ENCODE measurements around the gene CAMTA1.
A peak's percentile ranks its signal among the peaks of the same experiment; 100 is the strongest.
"Not testable (repeated sequence)": the region's sequence is repeated elsewhere in the genome, so short reads cannot be mapped to it uniquely, and the experiment has no call there.

The CAMTA1 gene

GRCh38 chr1:7404046-7404742, 618.9 kb downstream of the CAMTA1 start:
- no peak for DNase-seq (ENCODE audit: low read depth)
- no peak overlapping the region for H3K4me3 ChIP-seq (ENCODE audit: low read depth, low read length)

DNA sequence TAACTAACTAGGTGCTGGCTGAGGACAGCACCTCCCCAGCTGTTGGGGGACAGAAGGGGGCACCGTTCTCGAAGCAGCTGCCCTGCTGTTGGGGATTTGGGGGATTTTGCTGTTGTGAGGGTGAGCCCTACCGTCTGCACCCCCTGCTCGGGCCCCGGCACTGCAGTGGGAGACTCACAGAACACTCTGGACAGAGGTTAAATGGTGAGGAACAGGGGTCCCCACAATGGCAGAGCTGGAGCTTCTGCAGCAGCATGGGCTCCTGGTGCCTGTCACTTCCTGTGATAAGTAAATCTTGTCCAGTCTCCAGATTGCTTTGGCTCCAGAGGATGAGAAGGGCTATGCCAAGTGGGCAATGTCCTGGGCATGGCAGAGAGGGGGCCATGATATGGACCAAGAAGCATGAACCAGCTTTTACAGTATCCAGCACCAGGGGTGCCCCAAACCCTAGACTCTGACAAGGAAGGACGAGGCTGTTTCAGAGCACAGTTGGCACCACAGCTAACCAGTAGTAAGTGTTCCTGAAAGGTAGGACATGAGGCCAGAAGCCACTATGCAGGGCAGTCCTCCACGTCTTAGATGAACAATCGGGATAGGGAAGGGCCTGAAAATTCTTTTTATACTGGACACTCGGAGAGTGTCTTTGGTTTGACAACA, 620.7 kb downstream of the CAMTA1 start:
- no peak overlapping the region for H3K4me3 ChIP-seq (ENCODE audit: low read depth, low read length)
- no peak for DNase-seq (ENCODE audit: low read depth)

DNA sequence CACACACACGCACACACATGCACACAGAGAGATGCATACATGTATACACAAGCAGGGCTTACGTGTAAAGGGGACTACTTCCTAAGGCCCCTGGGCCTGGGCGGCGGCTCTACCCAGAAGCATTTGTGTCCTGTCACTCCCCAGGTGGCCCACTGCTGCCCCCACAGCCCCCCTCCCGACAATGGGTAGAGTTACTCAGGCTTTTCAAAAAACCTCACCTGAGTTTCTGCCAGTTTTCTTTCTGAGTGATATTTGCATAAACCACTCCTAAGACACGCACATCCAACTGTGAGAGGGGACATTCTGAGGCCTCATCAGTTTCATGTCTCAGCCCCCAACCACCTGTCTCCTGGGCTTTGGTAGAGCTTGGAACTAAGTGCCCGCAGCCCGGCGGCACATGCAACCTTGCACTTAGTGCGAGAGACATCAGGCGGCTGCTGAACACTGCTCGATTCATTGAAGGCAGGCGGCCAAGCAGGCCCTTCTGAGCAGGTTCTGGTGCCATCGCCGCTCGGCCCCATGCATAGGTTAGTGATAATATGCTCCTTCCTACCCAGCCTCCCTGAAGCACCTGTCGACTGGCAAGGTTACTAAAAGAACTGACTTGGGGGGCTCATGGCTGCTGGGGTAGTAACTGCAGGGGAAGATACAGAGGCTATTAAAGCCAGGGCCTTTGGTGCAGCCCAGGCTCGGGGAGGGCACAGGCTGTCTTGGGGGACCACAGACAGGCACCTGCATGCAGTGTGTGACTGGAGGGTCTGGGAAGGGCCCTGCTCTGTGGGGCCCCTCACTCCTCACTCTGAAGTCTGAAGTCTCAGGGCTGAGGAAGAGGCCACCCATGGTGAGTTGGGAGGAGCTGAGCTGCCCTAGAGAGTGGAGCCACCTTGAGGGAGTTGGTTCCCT, 621.6 kb downstream of the CAMTA1 start:
- no peak overlapping the region for H3K4me3 ChIP-seq (ENCODE audit: low read depth, low read length)
- no peak for DNase-seq (ENCODE audit: low read depth)

DNA sequence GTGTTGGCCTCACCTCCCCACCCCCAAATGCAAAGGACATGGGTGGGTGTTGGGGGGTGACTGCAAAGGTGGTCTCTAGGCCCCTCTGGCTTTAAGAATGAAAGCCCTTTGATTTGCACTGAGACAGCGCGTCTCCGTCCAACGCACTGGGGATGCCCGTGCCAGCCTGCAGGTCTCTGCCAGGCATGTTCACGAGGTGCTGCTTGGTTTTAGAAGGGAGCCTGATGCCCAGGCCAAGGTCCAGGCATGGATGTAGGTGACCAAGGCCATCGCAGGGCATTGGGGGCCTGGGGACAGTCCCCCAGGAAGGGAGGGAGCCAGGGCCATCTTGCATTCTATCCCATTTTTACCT, 622.3 kb downstream of the CAMTA1 start:
- no peak for DNase-seq (ENCODE audit: low read depth)

DNA sequence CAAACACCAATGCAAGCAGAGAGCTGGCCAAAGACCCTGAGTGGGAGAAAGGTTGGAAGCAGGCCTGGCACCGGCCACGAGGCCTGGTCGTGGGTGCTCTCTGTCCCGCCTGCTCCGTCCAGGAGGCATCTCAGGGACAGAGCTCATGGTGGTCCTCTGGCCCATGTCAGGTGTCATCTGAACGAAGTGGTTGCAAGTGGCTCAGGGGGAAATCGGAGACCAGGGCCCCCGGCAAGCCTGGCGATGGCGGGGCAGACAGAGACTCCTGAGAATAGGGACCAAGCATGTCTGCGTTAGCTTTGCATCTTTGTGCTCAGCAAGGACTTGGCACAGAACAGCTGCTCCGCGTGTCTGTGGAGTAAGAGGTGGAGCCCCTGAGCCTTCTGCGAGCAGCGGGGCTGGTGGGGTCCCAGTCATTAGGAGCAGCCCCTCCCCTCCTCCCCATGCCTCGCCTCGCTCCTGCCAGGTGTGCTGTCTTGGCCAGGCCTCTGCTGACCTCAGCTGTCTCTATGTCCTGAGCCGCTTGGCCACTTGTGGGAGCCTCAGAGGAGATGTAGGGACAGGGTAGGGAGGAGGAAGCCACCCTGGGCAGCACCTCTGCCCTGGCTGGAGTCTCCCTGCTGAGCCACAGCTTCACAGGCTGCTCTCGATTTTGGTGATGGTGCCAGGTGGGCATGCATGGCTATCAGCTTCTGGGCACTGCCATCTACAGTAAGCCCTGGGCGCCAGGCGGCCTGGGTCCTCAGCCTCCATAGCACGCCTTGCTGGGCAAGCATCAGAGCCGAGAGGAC, 622.9 kb downstream of the CAMTA1 start:
- no peak overlapping the region for H3K4me3 ChIP-seq (ENCODE audit: low read depth, low read length)
- no peak for DNase-seq (ENCODE audit: low read depth)

More for the DNA sequence above, 622.3 kb downstream of the CAMTA1 start:
- H3K4me3 ChIP-seq (ENCODE audit: low read depth, low read length) = no peak overlapping the region

DNA sequence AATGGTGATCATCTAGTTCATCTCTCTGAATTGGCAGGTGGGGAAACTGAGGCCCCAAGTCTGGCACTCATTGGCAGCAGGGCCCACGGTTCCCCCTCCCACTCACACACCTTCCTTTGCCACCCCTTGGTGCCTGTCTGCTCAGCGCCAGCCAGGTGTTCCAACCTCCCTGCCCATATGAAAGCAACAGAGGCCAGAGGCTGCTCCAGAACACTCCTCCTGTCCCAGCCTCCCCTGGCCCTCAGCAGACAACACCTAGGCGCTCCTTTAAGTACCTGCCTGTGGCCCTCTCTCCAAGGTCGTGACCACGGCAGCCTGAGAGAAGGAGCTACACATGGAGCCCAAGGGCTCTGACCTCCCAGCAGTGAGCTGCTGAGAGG, 623.5 kb downstream of the CAMTA1 start:
- H3K4me3 ChIP-seq (ENCODE audit: low read depth, low read length) = no peak overlapping the region
- DNase-seq (ENCODE audit: low read depth) = no peak

- H3K4me3 ChIP-seq (ENCODE audit: low read depth, low read length) = no peak overlapping the region
- DNase-seq (ENCODE audit: low read depth) = no peak
Observed at GRCh38 chr1:7409278-7409677, 624.0 kb downstream of the CAMTA1 start.

DNA sequence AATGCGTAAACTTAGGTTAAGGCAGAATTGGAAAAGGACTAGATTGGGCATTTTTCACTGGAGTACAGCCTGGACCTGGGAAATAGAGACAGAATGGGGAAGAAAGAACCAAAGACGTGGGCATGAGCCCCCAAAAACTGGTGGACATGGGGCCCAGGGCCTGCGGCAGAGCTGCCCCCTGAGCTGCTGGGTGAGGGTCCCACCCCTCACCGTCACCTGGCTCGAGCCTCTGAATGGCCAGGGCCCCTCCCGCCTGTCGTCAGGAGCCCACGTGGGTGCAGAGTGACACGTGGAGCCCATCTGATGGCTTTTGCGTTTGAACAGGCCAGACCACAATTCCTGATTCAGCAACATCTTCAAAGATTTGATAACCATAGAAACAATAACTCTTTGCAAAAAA, 624.9 kb downstream of the CAMTA1 start:
- no peak for DNase-seq (ENCODE audit: low read depth)
- H3K4me3 ChIP-seq (ENCODE audit: low read depth, low read length) = no peak overlapping the region

DNA sequence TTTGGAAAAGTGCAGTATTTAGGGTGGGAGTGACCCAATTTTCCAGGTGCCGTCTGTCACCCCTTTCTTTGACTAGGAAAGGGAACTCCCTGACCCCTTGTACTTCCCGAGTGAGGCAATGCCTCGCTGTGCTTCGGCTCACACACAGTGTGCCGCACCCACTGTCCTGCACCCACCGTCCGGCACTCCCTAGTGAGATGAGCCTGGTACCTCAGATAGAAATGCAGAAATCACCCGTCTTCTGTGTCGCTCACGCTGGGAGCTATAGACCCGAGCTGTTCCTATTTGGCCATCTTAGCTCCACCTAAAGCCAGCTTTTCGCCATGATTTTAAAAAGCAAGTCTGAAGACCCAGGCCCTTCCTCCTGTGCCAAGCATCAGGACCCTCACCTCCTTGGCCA, 632.4 kb downstream of the CAMTA1 start:
- not testable (repeated sequence) for DNase-seq (ENCODE audit: low read depth); H3K4me3 ChIP-seq (ENCODE audit: low read depth, low read length)

DNA sequence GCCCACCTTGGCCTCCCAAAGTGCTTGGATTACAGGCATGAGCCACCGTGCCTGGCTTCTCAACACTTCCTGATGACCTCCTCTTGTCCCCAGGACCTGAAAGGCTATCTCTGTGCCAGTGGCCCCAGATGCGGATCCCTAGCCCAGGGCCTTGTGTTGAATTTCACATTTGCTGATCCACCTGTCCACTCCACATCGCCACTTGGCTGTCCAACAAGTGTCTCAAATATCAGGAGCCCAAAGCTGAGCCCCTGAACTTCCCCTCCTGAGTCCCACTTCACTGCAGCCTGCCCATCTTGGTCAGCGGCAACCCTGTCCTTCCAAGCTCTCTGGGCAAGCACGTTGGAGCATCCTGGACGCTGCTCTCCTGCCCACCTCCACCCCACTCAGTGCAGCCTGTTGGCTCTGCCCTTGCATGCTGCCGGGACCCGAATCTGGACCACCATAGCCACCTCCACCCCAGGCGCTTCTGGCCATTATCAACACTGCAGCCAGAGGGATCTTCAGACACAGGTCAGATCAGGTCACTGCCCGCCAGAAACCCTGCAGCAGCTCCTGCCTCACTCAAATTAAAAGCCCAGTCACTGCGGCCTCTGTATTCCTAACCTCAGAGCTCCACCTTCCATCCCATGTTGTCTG, 633.3 kb downstream of the CAMTA1 start:
- no peak overlapping the region for H3K4me3 ChIP-seq (ENCODE audit: low read depth, low read length)
- DNase-seq (ENCODE audit: low read depth) = no peak

GRCh38 chr1:7420098-7420445, 634.8 kb downstream of the CAMTA1 start:
- DNase-seq (ENCODE audit: low read depth) = no peak
- H3K4me3 ChIP-seq (ENCODE audit: low read depth, low read length) = no peak overlapping the region

DNA sequence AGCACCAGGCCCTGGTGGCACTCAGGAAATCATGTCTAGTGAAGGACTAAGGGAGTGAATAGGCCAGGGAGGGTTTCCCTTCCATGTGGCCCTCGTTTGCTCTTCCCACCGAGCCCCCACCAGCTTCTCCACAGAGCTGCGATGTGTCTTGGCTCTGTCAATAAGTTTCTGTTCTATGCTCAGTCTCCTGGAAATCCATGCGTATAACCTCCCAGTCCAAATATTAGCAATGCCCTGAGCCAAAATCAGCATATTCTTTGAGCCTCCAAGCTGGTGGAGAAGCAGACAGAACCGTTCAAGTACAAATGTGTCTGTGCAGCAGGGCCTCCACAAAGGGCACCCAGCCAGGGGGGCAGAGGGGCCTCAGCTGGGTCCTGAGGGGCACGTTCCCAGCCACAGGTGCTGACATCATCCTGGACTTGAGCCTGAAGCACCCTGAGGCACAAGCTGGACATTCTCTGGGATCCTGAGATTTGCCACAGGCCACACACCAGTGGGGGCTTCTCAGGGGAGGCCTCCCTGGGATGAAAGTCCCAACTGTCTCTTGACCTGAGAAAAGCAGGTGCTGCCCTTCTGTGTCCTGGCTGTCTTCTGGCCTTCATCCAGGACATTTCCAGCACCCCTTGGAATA, 635.3 kb downstream of the CAMTA1 start:
- DNase-seq (ENCODE audit: low read depth) = no peak
- H3K4me3 ChIP-seq (ENCODE audit: low read depth, low read length) = no peak overlapping the region

DNA sequence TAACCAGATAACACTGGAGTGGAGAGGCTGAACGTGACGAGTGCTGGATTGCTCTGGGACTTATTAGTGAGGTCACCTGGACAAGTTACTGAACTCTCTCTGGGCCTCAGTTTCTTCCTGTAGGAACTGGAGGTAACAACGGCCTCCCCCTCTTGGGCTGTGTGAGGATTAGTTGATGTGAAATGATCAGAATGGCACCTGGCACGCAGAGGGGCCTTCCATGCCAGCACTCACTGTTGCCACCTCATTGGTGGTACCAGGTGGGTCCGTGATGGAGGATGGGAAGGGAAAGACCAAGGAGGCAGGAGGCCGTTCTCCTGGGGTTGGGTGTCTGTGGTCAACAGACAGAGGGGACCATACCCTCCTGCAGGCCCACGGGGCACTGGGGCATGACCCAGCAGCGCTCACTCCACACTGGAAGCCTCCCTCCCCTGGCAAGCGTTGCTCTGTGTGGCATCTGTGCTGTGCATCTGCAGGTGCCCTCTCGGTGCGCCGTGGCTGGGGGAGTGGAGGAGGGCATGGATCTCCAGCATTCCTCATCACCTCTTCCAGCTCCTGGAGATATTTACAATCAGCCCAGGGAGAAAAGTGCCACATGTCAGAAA, 636.3 kb downstream of the CAMTA1 start:
- DNase-seq (ENCODE audit: low read depth) = no peak
- H3K4me3 ChIP-seq (ENCODE audit: low read depth, low read length) = no peak overlapping the region

DNA sequence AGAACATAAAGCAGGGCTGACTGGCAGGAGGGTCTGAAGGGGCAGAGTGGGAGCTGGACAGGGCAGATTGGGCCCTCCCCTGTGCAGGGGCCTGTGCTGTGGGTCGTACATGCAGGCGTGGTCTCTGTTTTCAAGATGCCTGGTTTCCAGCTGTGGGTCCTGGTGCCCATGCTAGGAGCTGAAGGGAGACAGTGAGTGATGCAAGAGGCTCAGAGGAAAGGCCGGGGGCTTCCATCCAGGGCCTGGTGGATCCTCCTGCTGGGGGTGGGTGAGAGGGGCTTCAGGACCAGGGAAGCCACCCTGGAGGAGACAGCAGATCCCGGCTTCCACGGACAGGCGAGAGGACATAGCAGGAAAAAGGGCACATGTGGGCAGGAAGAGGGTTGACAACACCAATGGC, 636.8 kb downstream of the CAMTA1 start:
- no peak for DNase-seq (ENCODE audit: low read depth)
- H3K4me3 ChIP-seq (ENCODE audit: low read depth, low read length) = no peak overlapping the region

- DNase-seq (ENCODE audit: low read depth) = no peak
- H3K4me3 ChIP-seq (ENCODE audit: low read depth, low read length) = no peak overlapping the region
Observed at GRCh38 chr1:7422561-7422960, 637.3 kb downstream of the CAMTA1 start.

- no peak overlapping the region for H3K4me3 ChIP-seq (ENCODE audit: low read depth, low read length)
- DNase-seq (ENCODE audit: low read depth) = no peak
Observed at GRCh38 chr1:7422966-7423365, 637.7 kb downstream of the CAMTA1 start.

DNA sequence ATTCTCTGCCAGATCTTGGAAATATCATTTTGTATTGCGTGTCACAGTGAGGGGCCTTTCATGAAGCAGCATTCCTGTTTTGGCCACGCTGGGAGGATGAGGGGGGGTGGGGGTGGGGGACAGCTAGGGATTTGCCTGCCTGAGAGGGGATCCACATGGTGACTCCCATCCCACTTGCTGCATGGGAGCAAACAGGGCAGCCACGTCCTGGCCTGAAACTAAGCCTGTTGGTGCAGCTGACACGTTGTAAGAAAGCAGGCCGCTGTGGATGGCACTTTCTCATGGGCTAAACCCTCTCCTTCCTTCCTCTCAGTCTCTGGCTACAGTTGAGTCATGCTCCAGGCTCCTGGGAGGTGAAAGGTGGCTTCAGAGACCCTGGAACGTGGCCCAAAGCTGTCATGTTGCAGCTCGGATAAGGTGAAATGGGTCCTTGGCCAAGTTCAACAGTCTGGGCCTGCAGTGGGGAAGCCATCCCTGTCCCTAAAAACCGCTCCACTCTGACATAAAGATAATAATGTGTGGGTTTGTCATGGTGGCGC, 639.2 kb downstream of the CAMTA1 start:
- peak; percentile 16 for DNase-seq (ENCODE audit: low read depth)
- H3K4me3 ChIP-seq (ENCODE audit: low read depth, low read length) = no peak overlapping the region

- DNase-seq (ENCODE audit: low read depth) = no peak
- H3K4me3 ChIP-seq (ENCODE audit: low read depth, low read length) = no peak overlapping the region
Observed at GRCh38 chr1:7425229-7425628, 640.0 kb downstream of the CAMTA1 start.
